ENCODE results near the gene JAKMIP1. TPM values are rescaled to one million over a fixed set of nuclear protein-coding genes. Genes with fewer than 3 reads are reported as not detected.
A peak's percentile ranks its signal among the peaks of the same experiment; 100 is the strongest.

The JAKMIP1 gene
- total RNA-seq, 1 donor from 2014 or later = 0.89 TPM

- Mint-ChIP-seq H3K27me3 (peaks cover 23% of the 10 kb centered on the region), H3K36me3 (ENCODE audit: insufficient read depth) (no peaks in the 10 kb centered on the region), H3K4me3 (ENCODE audit: low read depth) (no peak overlapping the region), H3K9me3 (ENCODE audit: low read depth) (no peaks in the 10 kb centered on the region), H3K27ac (no peak overlapping the region), H3K4me1 (ENCODE audit: low read depth) (no peaks in the 10 kb centered on the region)
- TF ChIP-seq, protein P1, sequence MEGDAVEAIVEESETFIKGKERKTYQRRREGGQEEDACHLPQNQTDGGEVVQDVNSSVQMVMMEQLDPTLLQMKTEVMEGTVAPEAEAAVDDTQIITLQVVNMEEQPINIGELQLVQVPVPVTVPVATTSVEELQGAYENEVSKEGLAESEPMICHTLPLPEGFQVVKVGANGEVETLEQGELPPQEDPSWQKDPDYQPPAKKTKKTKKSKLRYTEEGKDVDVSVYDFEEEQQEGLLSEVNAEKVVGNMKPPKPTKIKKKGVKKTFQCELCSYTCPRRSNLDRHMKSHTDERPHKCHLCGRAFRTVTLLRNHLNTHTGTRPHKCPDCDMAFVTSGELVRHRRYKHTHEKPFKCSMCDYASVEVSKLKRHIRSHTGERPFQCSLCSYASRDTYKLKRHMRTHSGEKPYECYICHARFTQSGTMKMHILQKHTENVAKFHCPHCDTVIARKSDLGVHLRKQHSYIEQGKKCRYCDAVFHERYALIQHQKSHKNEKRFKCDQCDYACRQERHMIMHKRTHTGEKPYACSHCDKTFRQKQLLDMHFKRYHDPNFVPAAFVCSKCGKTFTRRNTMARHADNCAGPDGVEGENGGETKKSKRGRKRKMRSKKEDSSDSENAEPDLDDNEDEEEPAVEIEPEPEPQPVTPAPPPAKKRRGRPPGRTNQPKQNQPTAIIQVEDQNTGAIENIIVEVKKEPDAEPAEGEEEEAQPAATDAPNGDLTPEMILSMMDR (IDR thresholded peaks at IDR 0.05; ENCODE audit: unreplicated experiment) = no peak
- no peak for DNase-seq (ENCODE audit: low spot score, unreplicated experiment)
Observed at GRCh38 chr4:6020613-6021012, 179.7 kb downstream of the JAKMIP1 start.

DNA sequence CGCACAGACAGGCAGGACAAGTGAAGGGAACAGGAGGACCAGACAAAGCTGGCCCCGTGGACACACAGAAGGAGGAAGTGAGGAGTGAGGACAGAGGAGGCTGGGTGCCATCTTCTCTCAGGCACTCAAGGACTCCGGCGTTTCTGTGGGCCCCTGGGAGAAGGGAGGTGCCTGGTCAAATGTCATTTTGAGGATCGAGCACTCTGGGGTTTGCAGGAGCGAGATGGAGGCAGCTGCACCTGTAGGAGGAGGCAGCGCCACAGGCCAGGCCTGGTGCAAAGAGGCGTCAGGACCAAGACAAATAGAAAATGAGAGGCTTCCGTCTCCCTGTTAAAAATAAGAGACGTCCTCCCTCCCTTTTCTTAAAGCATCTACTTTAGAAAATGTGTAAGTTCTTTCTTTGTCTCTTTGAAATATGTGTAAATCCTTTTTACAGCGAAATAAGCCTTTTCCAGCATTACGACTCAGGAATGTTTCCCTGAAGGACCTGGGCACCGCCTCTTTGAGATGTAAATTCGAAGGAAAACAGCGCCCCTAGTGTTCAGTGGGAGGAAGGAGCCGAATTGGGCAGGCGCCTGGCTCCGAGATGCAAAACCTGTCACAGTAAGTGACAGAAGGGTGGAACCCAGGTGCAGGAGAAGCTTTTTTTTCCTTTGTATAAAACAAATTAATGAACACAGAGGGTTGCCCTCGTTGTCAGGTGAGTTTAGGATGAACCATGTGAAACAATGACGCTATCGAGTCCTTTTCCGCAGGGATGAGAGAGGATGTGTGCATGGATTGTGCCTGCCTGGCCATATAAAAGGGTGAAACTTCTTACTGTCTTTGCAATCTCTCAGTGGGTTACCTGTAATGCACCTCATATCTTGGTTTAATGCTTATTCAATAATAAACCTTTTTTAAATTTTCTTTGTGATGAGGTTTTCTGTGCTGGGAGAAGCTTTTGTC is 180.8 kb downstream of the JAKMIP1 start:
- TF ChIP-seq, protein P1 (IDR thresholded peaks at IDR 0.05; ENCODE audit: unreplicated experiment) = peak; percentile 95
- H3K27me3 Mint-ChIP-seq = peaks cover 23% of the 10 kb centered on the region
- H3K27ac Mint-ChIP-seq = no peak overlapping the region
- H3K4me3 Mint-ChIP-seq (ENCODE audit: low read depth) = no peak overlapping the region
- no peaks in the 10 kb centered on the region for H3K4me1 Mint-ChIP-seq (ENCODE audit: low read depth)
- DNase-seq (ENCODE audit: low spot score, unreplicated experiment) = peak; percentile 37
- no peaks in the 10 kb centered on the region for H3K9me3 Mint-ChIP-seq (ENCODE audit: low read depth)
- no peaks in the 10 kb centered on the region for H3K36me3 Mint-ChIP-seq (ENCODE audit: insufficient read depth)

DNA sequence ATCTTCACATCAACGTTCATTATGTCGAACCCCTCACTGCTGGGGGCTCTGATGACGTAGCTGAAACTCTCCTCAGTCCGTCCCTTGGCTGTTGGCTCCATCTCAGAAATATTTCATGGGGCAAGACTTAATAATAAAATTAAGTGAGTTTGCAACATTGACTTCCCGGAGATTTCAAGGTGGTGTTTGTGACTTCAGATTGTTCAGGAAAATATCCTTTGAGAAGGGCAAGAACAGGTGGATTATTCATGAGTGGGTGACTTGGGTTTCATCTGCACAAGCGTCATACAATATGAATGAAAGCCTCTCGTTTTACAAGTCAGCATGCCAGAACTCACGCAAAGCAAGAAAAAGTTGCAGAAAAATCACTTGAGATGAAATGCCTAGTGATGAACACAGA is 182.0 kb downstream of the JAKMIP1 start, which contains the start of gene C4orf50:
TSS of gene C4orf50 (minus strand) at position 101 of the 400 bp plus-strand sequence.
- Mint-ChIP-seq H3K36me3 (ENCODE audit: insufficient read depth) (no peaks in the 10 kb centered on the region), H3K4me3 (ENCODE audit: low read depth) (no peak within 1 kb of the TSS)

GRCh38 chr4:6017800-6018199 is 182.5 kb downstream of the JAKMIP1 start:
- peaks cover 19% of the 10 kb centered on the region for H3K27me3 Mint-ChIP-seq
- H3K27ac Mint-ChIP-seq = no peak overlapping the region

More for the DNA sequence above, 182.0 kb downstream of the JAKMIP1 start, which contains the start of gene C4orf50:
- TF ChIP-seq, protein P1 (IDR thresholded peaks at IDR 0.05; ENCODE audit: unreplicated experiment) = no peak
- no peaks in the 10 kb centered on the region for H3K4me1 Mint-ChIP-seq (ENCODE audit: low read depth)
- no peak for DNase-seq (ENCODE audit: low spot score, unreplicated experiment)
- no peaks in the 10 kb centered on the region for H3K9me3 Mint-ChIP-seq (ENCODE audit: low read depth)
- H3K27me3 Mint-ChIP-seq = peaks cover 18% of the 10 kb centered on the region
- no peak within 1 kb of the TSS for H3K27ac Mint-ChIP-seq

GRCh38 chr4:6017030-6017429 is 183.3 kb downstream of the JAKMIP1 start:
- Mint-ChIP-seq H3K27me3 (peaks cover 23% of the 10 kb centered on the region), H3K36me3 (ENCODE audit: insufficient read depth) (no peaks in the 10 kb centered on the region), H3K4me1 (ENCODE audit: low read depth) (no peaks in the 10 kb centered on the region), H3K9me3 (ENCODE audit: low read depth) (no peaks in the 10 kb centered on the region), H3K4me3 (ENCODE audit: low read depth) (no peak overlapping the region), H3K27ac (no peak overlapping the region)
- no peak for DNase-seq (ENCODE audit: low spot score, unreplicated experiment)
- TF ChIP-seq, protein P1 (IDR thresholded peaks at IDR 0.05; ENCODE audit: unreplicated experiment) = no peak

More at GRCh38 chr4:6017800-6018199, 182.5 kb downstream of the JAKMIP1 start:
- Mint-ChIP-seq H3K36me3 (ENCODE audit: insufficient read depth) (no peaks in the 10 kb centered on the region), H3K9me3 (ENCODE audit: low read depth) (no peaks in the 10 kb centered on the region), H3K4me3 (ENCODE audit: low read depth) (no peak overlapping the region), H3K4me1 (ENCODE audit: low read depth) (no peaks in the 10 kb centered on the region)
- TF ChIP-seq, protein P1 (IDR thresholded peaks at IDR 0.05; ENCODE audit: unreplicated experiment) = no peak
- DNase-seq (ENCODE audit: low spot score, unreplicated experiment) = no peak

All from progenitor cell of endocrine pancreas (in vitro differentiated cells).